AG20443 (cell line): ENCODE results near the gene GAREM1.
"Not testable (repeated sequence)": the region's sequence is repeated elsewhere in the genome, so short reads cannot be mapped to it uniquely, and the experiment has no call there.

Source experiments
- DNase-seq: peaks from one replicate; pipeline ENCODE4 v3.0.0; 2012; ENCODE audit warnings: low spot score, mixed read lengths

Gene GAREM1

DNA sequence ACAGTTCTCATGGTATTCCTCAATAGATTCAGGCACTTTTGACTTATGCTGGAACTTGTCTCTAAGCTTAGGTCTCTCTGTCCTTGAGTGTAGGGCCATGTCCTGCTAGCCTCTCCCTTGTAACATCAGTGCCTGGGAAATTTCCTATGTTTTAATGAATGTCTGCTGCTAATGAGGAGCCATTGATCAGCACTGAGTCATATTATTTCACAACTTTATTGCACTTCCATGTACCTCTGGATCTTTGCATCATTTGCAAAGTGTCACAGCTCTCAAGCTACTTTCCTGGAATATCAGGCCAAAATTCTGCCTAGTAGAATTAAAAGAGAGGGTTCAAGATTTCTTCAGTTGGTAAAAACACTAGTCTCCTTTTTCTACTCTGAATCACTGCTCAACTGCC lies 102.5 kb downstream of the GAREM1 start:
- DNase-seq = no peak

GRCh38 chr18:32366586-32367538 lies 103.8 kb downstream of the GAREM1 start:
- DNase-seq = peak; percentile 25

- DNase-seq = no peak
Measured at GRCh38 chr18:32362484-32362883, 108.2 kb downstream of the GAREM1 start.

GRCh38 chr18:32360682-32361345 lies 109.9 kb downstream of the GAREM1 start:
- no peak for DNase-seq

GRCh38 chr18:32358529-32358928 lies 112.2 kb downstream of the GAREM1 start:
- DNase-seq = no peak

- no peak for DNase-seq
Measured at GRCh38 chr18:32358075-32358474, 112.6 kb downstream of the GAREM1 start.

- peak; percentile 36 for DNase-seq
Measured at GRCh38 chr18:32355896-32356295, 114.8 kb downstream of the GAREM1 start.

- DNase-seq = no peak
Measured at GRCh38 chr18:32354518-32354917, 116.2 kb downstream of the GAREM1 start.

DNA sequence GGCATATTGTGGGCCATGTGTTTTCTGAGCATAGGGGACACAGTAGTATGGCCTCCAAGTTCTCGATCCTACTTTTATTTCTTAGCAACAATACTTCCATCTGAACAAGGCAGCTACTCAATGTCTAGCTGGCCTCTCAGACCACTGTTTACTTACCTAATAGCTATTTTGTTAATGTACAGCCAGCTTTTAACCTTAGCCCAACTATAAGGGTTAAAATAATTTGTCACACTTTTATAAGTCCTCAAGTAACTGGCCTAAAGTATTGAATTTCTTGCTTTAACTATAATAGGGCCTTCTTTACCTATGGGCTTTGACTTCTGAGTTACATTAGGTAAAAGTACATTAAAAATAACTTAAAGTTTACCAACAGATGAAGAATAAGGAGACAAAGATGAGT lies 117.4 kb downstream of the GAREM1 start:
- no peak for DNase-seq

DNA sequence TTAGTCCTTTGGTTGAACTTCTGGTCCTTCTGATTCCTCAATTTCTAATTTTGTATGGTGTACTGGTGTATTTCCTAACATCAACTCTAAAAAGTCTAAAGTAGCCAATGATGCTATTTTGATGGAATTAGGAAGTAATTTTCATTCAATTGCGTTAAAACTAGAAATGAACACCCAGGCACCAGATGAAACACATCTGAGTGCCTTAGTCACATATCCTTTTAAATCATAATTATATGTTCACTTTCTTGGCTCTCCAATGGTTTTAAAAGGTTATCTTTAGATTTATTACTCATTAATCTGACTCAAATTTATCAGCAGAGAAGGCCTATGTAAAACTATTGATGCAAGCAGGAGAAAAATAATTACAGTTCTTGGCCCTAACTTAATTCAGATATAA lies 119.7 kb downstream of the GAREM1 start:
- no peak for DNase-seq

- peak; percentile 72 for DNase-seq
Measured at GRCh38 chr18:32349728-32350395, 120.8 kb downstream of the GAREM1 start.

- DNase-seq = no peak
Measured at GRCh38 chr18:32346671-32347070, 124.0 kb downstream of the GAREM1 start.

DNA sequence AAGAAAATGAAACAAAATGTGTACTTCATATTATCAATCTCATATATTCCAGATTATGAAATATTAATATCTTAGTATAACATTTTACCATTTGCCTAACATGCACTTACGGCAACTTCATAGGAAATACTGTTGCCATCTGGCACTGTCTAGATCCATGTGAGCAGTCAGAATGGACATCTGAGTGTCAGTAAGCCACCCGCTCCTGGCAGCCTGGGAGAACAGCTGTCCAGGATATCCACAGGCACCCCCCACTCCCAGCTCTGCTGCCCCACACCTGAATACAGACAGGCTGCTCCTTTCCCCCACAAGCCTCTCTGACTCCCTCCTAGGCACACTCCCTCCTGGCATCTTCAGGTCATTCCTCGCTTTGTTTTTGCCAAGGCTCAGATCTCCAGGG lies 127.0 kb downstream of the GAREM1 start:
- DNase-seq = no peak

DNA sequence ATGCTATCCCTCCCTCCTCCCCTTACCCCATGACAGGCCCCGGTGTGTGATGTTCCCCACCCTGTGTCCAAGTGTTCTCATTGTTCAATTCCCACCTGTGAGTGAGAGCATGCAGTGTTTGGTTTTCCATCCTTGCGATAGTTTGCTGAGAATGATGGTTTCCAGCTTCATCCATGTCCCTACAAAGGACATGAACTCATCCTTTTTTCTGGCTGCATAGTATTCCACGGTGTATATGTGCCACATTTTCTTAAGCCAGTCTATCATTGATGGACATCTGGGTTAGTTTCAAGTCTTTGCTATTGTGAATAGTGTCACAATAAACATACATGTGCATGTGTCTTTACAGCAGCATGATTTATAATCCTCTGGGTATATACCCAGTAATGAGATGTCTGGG lies 129.6 kb downstream of the GAREM1 start:
- DNase-seq = not testable (repeated sequence)

GRCh38 chr18:32339045-32339444 lies 131.6 kb downstream of the GAREM1 start:
- no peak for DNase-seq

DNA sequence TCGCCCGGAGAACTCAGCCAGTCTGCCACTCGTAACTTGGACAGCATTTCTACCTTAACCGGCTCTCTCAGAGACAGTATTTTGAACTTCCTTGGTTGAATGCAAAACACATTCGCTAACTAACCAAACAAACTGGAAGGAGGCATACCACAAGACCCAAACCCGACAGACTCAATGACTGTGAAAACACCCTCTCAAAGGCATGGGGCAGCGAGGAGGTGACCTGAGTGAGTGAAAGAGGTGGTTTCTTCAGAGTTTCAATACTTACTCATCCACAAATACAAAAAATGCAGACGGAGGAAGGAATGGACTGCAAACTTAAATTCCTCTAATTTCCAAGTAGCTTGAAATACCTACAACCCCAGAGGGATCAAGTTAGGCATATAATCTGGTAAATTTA lies 132.9 kb downstream of the GAREM1 start:
- DNase-seq = no peak

DNA sequence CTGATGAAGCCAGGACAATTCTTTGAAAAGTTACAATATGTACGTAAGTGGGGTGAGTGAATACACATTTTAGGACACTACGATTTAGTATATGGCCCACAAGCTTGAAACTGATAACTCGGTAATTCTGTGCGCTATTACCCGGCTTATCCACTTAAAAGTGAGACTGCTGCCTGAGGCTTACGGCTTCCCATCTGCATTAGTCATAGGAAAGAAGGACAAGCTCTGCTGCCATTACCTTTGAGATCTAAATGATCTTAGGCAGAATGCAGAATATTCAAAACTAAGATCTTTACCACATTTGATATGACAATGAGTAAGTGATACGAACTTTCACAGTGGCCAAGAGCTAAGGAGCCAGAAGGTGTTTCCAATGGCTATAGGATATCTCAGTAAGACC lies 133.3 kb downstream of the GAREM1 start:
- no peak for DNase-seq

GRCh38 chr18:32335228-32335627 lies 135.5 kb downstream of the GAREM1 start:
- no peak for DNase-seq

- DNase-seq = no peak
Measured at GRCh38 chr18:32333781-32334180, 136.9 kb downstream of the GAREM1 start.

- no peak for DNase-seq
Measured at GRCh38 chr18:32332708-32333107, 138.0 kb downstream of the GAREM1 start.

DNA sequence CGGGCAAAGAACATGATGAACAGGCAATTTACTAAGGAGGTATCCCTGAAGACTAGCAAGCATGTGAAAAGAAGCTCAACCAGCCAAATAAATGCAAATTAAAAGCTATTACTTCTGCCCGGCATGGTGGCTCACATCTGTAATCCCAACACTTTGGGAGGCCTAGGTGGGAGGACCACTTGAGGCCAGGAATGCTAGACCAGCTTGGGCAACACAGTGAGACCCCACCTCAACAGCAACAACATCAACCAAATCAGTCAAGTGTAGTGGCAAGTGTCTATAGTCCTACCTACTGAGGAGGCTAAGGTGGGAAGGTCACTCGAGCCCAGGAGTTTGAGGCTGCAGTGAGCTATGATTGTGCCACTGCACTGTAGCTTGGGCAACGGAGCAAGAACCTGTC lies 141.7 kb downstream of the GAREM1 start:
- no peak for DNase-seq

GRCh38 chr18:32328379-32328778 lies 142.3 kb downstream of the GAREM1 start:
- DNase-seq = peak; percentile 21
